ENCODE measurements around the gene NFATC1.

DNA sequence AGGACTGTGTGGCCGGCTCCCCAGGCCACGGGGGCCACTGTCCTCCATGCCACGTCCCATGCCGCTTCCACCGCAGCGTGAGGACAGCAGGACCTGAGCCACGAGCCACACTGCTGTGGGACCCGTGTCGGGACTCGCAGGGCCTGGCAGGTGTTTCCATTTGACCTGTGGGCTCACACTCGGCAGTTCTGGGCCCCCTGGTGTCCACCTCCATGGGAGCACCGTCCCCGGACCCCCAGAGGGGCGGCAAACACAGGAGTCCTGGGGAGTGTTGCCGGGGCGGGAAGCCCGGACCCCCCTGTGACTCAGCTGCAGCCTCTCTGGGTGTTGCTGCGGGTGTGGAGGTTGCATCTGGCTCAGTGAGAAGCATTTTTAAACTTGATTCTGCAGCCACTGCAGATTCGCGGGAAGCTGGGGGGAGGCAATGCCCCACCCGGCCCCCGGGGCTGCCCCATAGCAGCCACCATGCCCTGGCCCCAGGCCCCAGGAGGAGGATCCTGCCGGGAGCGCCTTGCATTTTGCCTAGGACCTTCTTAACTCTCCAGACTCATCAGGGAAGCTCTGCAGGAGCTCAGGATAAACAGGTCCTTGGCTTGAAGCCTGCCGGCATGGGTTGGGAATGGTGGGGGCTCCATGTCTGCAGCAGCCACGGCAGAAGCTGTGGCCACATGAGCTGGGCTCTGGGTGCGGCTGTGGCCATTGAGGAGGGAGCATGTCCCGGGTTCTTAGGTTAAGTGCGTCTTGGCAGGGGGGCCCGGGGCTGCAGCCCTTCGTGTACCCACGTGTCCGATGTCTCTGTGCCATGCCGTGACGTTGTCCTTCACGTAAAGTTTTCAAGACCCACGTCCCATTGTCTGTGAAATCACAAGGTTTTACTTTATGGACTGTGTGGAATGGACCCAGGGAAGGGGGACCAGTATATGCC is 30.9 kb downstream of the NFATC1 start:
- TF ChIP-seq, protein P1, sequence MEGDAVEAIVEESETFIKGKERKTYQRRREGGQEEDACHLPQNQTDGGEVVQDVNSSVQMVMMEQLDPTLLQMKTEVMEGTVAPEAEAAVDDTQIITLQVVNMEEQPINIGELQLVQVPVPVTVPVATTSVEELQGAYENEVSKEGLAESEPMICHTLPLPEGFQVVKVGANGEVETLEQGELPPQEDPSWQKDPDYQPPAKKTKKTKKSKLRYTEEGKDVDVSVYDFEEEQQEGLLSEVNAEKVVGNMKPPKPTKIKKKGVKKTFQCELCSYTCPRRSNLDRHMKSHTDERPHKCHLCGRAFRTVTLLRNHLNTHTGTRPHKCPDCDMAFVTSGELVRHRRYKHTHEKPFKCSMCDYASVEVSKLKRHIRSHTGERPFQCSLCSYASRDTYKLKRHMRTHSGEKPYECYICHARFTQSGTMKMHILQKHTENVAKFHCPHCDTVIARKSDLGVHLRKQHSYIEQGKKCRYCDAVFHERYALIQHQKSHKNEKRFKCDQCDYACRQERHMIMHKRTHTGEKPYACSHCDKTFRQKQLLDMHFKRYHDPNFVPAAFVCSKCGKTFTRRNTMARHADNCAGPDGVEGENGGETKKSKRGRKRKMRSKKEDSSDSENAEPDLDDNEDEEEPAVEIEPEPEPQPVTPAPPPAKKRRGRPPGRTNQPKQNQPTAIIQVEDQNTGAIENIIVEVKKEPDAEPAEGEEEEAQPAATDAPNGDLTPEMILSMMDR (IDR thresholded peaks at IDR 0.05; ENCODE audit: poor library complexity): no peak
- no peak for TF ChIP-seq EZH2 (IDR thresholded peaks at IDR 0.05; ENCODE audit: borderline replicate concordance)
- TF ChIP-seq EZH2phosphoT487 (IDR thresholded peaks at IDR 0.05; ENCODE audit: low read depth, severe bottlenecking, unreplicated experiment): no peak
